Fibroblast of skin of right quadriceps (primary cell): ENCODE results near the gene OLFM1.

Source experiments
- DNase-seq: peaks from one replicate; pipeline ENCODE4 v3.0.0-alpha.2; 2013

Gene OLFM1

GRCh38 chr9:135087489-135087792, at the start of gene OLFM1:
Gene OLFM1 (plus strand): TSS chr9:135087668. CDS start chr9:135087990, 322 bp downstream.
- DNase-seq = peak; percentile 44

- no peak for DNase-seq
These were observed 49.1 kb upstream of the OLFM1 start for GRCh38 chr9:135038331-135038730.

- DNase-seq = no peak
These were observed 48.6 kb upstream of the OLFM1 start for GRCh38 chr9:135038826-135039225.

- no peak for DNase-seq
These were observed 48.1 kb upstream of the OLFM1 start for GRCh38 chr9:135039266-135039870.

- DNase-seq = no peak
These were observed 47.4 kb upstream of the OLFM1 start for GRCh38 chr9:135039916-135040645.

GRCh38 chr9:135040892-135041291, 46.6 kb upstream of the OLFM1 start:
- no peak for DNase-seq

GRCh38 chr9:135043345-135043744, 44.1 kb upstream of the OLFM1 start:
- DNase-seq = no peak

- no peak for DNase-seq
These were observed 42.1 kb upstream of the OLFM1 start for GRCh38 chr9:135045264-135045927.

GRCh38 chr9:135045928-135046738, 41.3 kb upstream of the OLFM1 start:
- DNase-seq = no peak

GRCh38 chr9:135046739-135047350, 40.6 kb upstream of the OLFM1 start:
- DNase-seq = no peak

GRCh38 chr9:135047521-135047920, 39.9 kb upstream of the OLFM1 start:
- no peak for DNase-seq

- DNase-seq = no peak
These were observed 39.3 kb upstream of the OLFM1 start for GRCh38 chr9:135048046-135048757.

GRCh38 chr9:135048758-135049444, 38.6 kb upstream of the OLFM1 start:
- DNase-seq = no peak

- no peak for DNase-seq
These were observed 38.0 kb upstream of the OLFM1 start for GRCh38 chr9:135049460-135049859.

GRCh38 chr9:135050072-135050990, 37.1 kb upstream of the OLFM1 start:
- DNase-seq = no peak

- no peak for DNase-seq
These were observed 36.0 kb upstream of the OLFM1 start for GRCh38 chr9:135051316-135052038.

GRCh38 chr9:135053133-135053532, 34.3 kb upstream of the OLFM1 start:
- no peak for DNase-seq

- DNase-seq = no peak
These were observed 32.3 kb upstream of the OLFM1 start for GRCh38 chr9:135055181-135055580.

- no peak for DNase-seq
These were observed 30.9 kb upstream of the OLFM1 start for GRCh38 chr9:135056541-135056940.
